ENCODE results near the gene IRS2.

Gene IRS2

GRCh38 chr13:109728791-109729731 lies 57.3 kb downstream of the IRS2 start:
- no peak for DNase-seq

GRCh38 chr13:109728061-109728460 lies 58.3 kb downstream of the IRS2 start:
- DNase-seq, result no peak

DNA sequence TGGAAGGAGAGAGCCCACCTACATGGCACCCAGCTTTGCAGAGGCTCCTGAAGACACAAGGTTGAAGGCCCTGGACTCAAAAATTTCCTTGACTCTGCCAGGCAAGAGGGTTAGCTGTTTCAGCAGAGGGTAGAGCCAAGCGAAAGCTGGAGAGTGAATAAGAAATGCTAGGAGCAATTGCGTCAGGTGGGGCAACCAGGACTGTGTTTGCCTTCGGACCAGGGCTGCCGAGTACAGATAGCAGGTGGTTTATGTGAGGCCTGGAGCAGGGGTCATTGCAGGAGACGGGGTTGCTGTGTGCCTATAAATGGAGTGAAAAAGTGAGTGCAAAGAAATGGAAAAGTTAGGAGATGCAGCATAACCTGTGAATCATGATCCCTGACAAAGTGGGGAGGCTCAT lies 59.1 kb downstream of the IRS2 start:
- no peak for DNase-seq

GRCh38 chr13:109725995-109726637 lies 60.3 kb downstream of the IRS2 start:
- no peak for DNase-seq

DNA sequence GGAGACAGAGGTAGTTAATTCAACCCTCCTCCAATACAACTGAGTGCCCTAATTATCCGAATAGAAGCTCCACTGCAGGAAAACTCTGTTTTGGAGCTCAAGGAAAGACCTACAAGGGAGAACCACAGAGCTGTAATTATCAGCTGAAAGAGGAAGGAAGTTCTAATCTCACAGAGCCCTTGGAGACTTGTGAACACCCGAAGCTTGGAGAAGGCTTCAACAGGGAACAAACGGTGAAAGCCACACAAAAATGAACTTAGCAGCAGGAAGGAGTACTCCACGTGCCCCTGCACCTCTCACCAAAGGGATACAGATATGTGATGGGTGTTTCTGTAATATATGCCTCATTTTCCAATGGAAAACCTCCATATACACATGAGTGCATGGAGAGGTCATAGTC lies 61.1 kb downstream of the IRS2 start:
- no peak for DNase-seq

GRCh38 chr13:109724603-109725002 lies 61.8 kb downstream of the IRS2 start:
- no peak for DNase-seq

GRCh38 chr13:109723046-109723445 lies 63.3 kb downstream of the IRS2 start:
- no peak for DNase-seq

DNA sequence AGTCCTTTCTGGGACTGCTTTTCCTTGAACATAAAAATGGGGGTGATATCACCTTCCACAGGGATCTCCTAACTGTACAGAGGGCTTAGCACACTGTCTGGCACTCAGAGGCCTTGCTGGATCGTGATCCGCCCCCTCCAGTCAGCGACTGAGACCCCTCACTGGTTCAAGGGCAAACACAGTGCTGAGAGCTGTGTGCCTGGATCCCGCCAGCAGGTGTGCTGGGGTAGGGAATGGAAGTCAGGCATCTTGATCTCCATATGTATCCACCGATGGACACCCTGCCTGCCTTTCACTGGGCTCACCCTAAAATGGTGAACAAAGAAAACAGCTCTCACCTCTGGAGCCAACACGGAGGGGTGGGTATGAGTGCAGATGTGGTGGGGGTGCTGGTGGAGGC lies 64.3 kb downstream of the IRS2 start:
- DNase-seq, result no peak

DNA sequence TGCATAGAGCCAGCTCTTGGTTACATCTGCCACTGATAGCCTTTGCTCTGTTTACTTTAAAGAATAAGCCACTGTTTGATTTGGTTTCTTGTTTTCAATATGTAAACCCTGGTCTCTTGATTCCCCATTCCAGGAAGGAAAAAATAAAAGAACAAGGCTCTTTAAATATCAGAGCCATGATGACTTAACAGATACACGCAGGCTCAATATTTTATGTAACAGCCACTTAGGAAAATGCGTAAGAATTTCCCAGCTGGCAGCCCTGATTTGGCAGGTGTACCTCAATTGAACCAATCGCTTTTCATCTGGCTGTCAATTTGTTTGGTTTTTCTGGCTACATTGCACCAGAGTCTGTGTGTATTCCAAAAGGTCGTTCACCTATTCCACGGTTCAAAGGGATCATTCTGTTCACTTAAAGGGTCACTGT lies 65.6 kb downstream of the IRS2 start:
- no peak for DNase-seq

DNA sequence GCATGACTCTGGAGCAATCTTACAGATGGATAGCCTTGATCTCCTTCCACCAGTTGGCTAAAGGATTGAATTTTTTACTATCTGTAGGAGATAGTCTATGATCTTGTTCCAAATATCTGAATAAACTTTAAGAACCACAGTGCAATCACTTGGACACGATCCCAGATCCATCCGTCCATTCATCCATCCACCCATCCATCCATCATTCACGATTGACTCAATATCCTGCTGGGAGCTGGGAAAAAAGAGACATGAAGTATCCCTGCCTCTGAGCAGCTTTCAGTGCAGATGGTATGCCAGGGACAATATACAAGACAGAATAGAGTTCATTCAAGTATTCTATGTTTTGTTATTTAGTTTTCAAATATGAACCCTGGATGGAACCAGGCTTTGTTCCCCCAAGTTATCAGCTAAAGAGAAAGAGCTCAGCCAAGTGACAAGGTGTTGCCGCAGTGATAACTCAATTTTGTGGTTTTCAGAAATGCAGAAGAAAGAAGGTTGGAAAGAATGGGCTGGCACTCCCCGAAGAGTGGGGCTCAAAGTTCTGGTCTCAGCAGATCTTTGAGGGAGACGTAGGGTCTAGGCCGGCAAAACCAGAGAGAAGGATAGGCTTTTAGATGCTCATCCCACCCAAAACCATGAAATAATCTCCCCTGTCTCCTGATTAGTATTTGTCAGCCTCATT lies 66.3 kb downstream of the IRS2 start:
- no peak for DNase-seq

DNA sequence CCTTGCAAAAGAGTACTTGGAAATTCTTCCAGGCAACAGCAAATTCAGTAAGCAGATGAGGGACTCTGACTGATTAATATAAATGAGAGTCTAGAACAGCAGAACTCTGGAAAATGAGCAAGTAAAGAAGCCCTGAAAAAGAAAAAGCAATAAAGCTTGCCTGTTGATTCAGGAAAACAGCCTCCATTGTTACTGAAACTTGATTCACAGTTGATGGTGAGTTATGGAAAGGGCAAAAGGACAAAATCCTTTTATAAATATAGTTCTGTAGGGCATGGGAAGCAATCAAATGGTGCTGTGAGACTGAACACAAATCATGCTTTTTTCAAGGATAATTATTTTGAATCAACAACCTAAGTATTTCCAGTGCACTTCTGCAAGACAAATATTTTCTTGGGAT lies 67.7 kb downstream of the IRS2 start:
- DNase-seq, result no peak

- DNase-seq, result no peak
Observed at GRCh38 chr13:109717686-109718085, 68.7 kb downstream of the IRS2 start.

DNA sequence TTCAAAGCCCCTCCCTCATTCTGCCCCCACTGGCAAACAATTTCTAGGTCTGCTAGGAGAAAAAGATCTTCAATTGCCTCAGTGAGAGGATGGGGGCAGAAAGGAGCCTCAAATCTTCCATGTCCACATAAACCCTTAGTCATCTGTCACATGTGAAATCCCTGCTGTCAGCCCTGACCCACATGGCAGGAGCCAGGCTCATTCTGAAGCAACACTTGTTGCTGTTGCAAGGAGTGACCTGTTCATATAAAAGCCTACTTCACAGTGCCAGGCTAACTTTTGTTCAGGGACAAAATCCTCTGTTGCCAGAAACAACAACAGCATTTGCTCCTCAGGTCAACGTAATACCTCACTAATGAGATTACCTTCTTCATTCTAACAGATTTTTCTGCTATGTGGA lies 70.5 kb downstream of the IRS2 start:
- DNase-seq, result no peak

GRCh38 chr13:109713681-109714080 lies 72.7 kb downstream of the IRS2 start:
- DNase-seq, result no peak

- DNase-seq, result no peak
Observed at GRCh38 chr13:109712124-109712722, 74.2 kb downstream of the IRS2 start.

DNA sequence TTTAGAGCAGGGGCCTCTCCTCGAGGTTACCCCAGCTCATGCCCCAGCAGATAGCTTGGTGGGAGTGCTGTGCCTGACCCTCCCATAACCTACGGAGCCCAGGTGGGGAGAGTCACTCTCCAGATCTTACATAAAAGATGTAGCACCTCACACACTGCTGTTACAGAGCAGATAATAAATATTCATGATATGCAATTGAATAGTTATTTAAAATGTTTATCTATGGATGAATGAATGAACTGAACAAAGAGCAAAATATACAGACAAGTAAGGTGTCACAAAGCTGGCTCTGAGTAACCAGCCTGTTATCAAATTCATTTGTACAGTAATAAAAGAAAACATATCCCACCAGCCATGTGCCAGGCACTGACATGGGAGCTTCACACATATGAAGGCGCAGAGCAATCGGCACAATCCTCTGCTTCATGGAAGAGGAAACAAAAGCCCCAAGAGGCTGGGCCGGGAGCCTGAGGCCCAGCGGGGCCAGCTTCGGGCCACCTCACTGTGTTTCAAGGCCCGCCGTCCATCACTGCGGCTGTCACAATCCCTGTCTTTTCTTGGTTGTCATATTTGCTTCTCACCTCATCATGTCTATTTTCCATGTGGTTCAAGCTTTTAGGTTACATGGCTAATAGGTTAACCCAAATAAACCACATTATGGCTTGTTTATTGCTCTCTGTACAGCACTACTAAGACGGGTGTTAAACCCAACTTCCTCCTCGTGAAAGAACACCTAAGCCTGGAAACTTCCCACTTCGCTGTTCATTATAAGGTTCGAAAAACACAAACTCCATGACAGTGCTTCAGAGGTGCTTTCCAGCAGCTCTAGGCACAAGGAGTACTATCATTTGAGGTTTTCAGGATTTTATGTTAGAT lies 78.4 kb downstream of the IRS2 start:
- DNase-seq, result no peak

GRCh38 chr13:109707044-109707741 lies 79.2 kb downstream of the IRS2 start:
- no peak for DNase-seq

GRCh38 chr13:109706015-109706715 lies 80.2 kb downstream of the IRS2 start:
- no peak for DNase-seq

DNA sequence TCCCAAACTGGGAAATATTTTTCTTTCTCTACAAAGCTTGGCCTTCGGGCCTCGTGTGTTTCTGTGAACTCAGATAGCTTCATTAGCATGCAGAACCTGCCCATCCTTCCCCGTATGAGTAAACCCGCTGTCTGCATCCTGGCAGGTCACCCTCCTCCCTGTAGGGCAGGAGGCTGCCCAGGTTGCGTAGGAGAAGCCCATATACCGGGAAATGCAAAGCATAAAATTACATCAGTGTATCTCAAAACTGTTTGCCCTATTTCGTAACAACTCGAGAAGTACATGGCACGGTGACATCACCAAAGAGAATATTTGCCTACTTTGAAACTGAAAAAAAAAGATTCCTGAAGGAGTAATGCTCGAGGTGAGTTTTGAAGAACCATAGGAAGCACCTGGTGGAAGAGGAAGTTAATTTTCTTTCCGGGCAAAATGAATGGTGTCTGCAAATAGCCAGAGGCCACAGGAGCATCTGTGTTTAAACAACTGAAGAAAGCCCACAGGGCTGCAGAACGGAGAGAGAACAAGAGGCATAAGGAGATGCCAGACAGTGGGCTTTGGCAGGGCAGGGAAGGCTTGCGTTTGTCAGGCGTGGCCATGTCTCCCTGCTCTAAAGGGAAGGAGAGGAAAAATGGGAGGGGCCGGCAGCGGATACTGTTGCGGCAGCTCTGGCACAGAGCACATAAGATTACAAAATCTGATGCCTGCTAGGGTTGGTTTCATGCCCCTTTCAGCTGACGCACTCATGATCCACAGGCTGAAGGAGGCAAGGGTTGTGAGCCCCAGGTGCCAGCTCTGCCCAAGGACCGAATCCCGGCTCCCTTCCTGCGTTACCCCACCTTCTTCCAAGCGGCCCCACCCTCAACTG lies 81.4 kb downstream of the IRS2 start:
- no peak for DNase-seq

GRCh38 chr13:109703250-109703649 lies 83.1 kb downstream of the IRS2 start:
- no peak for DNase-seq
